GM18502 (cell line): Measurements from ENCODE around the gene ALDH1L2.
A peak's percentile ranks its signal among the peaks of the same experiment; 100 is the strongest.
"Not testable (repeated sequence)": the region's sequence is repeated elsewhere in the genome, so short reads cannot be mapped to it uniquely, and the experiment has no call there.

Source experiments
- ATAC-seq: cut with Tn5 transposase; IDR thresholded peaks from one replicate; pipeline ENCODE4 v1.9.1; 2021; ENCODE audit warnings: mild to moderate bottlenecking; ENCODE audit not compliant: unreplicated experiment, poor library complexity

The ALDH1L2 gene

GRCh38 chr12:104991565-104992128 is 92.6 kb downstream of the ALDH1L2 start:
- no peak for ATAC-seq

GRCh38 chr12:104990950-104991349 is 93.3 kb downstream of the ALDH1L2 start:
- ATAC-seq: no peak

GRCh38 chr12:104986022-104986941 is 98.0 kb downstream of the ALDH1L2 start, which contains the start of gene NOPCHAP1:
NOPCHAP1 (plus strand) TSS chr12:104986316; CDS start chr12:104986353, 37 bp downstream.
- ATAC-seq: peak; percentile 97

- no peak for ATAC-seq
Observed at GRCh38 chr12:104985206-104985605, 99.1 kb downstream of the ALDH1L2 start.

GRCh38 chr12:104977688-104978087 is 106.6 kb downstream of the ALDH1L2 start:
- ATAC-seq: not testable (repeated sequence)

- ATAC-seq: no peak
Observed at GRCh38 chr12:104976703-104977102, 107.6 kb downstream of the ALDH1L2 start.

- no peak for ATAC-seq
Observed at GRCh38 chr12:104975587-104976343, 108.5 kb downstream of the ALDH1L2 start.

- peak; percentile 98 for ATAC-seq
Observed at GRCh38 chr12:104974626-104975290, 109.5 kb downstream of the ALDH1L2 start.

GRCh38 chr12:104973250-104973649 is 111.0 kb downstream of the ALDH1L2 start:
- no peak for ATAC-seq

GRCh38 chr12:104971306-104971705 is 113.0 kb downstream of the ALDH1L2 start:
- ATAC-seq: no peak
